PC-3 (cell line): ENCODE measurements around the gene GTPBP6. TPM values are rescaled to one million over a fixed set of nuclear protein-coding genes. Genes with fewer than 3 reads are reported as not detected.

ENCODE experiments used
- ATAC-seq: fragments of 200-7000 bp; cut with Tn5 transposase; 2 replicates; pipeline ENCODE4 v1.9.1; 2020; ENCODE audit warnings: mild to moderate bottlenecking, moderate library complexity
- BruUV-seq: library from RNA; stranded (reverse); fragments of 400-500 nt; replicated peaks from 2 replicates; lab custom pipeline; 2021; lab: Mats Ljungman, UMichigan
- CTCF ChIA-PET: fragments of 300-600 bp; sonication (Branson Sonifier 250); formaldehyde crosslinking; loops from one replicate; lab custom pipeline; 2022; ENCODE audit warnings: antibody characterized with exemption; lab: Charles Lee
- POLR2A ChIA-PET: fragments of 300-600 bp; sonication (Branson Sonifier 250); formaldehyde crosslinking; loops from one replicate; lab custom pipeline; 2022; ENCODE audit warnings: antibody characterized with exemption; ENCODE audit not compliant: unreplicated experiment; lab: Charles Lee
- DNase-seq: peaks from one replicate; pipeline ENCODE4 v3.0.0-alpha.2; 2015
- H2AFZ ChIP-seq: fragments of 300-600 bp; sonication (generic); 2 replicates; pipeline ENCODE4 v1.6.0; 2016; ENCODE audit warnings: antibody characterized with exemption, low read length
- H3F3A ChIP-seq: fragments of 300-600 bp; sonication (generic); one replicate; pipeline ENCODE4 v1.6.0; 2017; ENCODE audit warnings: antibody characterized with exemption, low read length, control low read depth, mild to moderate bottlenecking; ENCODE audit not compliant: unreplicated experiment
- H3K27ac ChIP-seq: fragments of 300-600 bp; sonication (generic); 2 replicates; pipeline ENCODE4 v1.5.1; 2016; ENCODE audit warnings: mild to moderate bottlenecking, low read length
- H3K27me3 ChIP-seq: fragments of 300-600 bp; sonication (generic); 2 replicates; pipeline ENCODE4 v1.6.1; 2016; ENCODE audit warnings: low read length, mixed read lengths
- H3K36me3 ChIP-seq: fragments of 300-600 bp; sonication (generic); 2 replicates; pipeline ENCODE4 v1.6.1; 2016; ENCODE audit warnings: low read depth, mixed run types, low read length, mixed read lengths
- H3K4me1 ChIP-seq: fragments of 300-600 bp; sonication (generic); 2 replicates; pipeline ENCODE4 v1.5.1; 2016; ENCODE audit warnings: low read length; ENCODE audit not compliant: insufficient read depth
- H3K4me2 ChIP-seq: fragments of 300-600 bp; sonication (generic); 2 replicates; pipeline ENCODE4 v1.6.0; 2016; ENCODE audit warnings: low read length
- H3K4me3 ChIP-seq: fragments of 300-600 bp; sonication (generic); 2 replicates; pipeline ENCODE4 v1.5.1; 2016; ENCODE audit warnings: mild to moderate bottlenecking, low read length, mixed read lengths
- H3K79me2 ChIP-seq: fragments of 300-600 bp; sonication (generic); 2 replicates; pipeline ENCODE4 v1.6.1; 2017; ENCODE audit warnings: low read length, mixed read lengths
- H3K9ac ChIP-seq: fragments of 300-600 bp; sonication (generic); 2 replicates; pipeline ENCODE4 v1.6.0; 2016; ENCODE audit warnings: mild to moderate bottlenecking, low read length
- H3K9me2 ChIP-seq: fragments of 300-600 bp; sonication (generic); replicated peaks from 2 replicates; pipeline ENCODE4 v1.6.1; 2016; ENCODE audit warnings: mixed run types, low read length, mixed read lengths
- H3K9me3 ChIP-seq: fragments of 300-600 bp; sonication (generic); 2 replicates; pipeline ENCODE4 v1.6.1; 2016; ENCODE audit warnings: low read length, mixed read lengths
- H4K20me1 ChIP-seq: fragments of 300-600 bp; sonication (generic); 2 replicates; pipeline ENCODE4 v1.6.1; 2016; ENCODE audit warnings: low read length, mixed read lengths
- CTCF ChIP-seq: fragments of 300-600 bp; sonication (generic); conservative IDR thresholded peaks from 2 replicates; pipeline ENCODE4 v1.5.1; 2017; ENCODE audit warnings: antibody characterized with exemption, low read depth, mild to moderate bottlenecking, low read length
- EZH2 ChIP-seq: fragments of 300-600 bp; sonication (generic); IDR thresholded peaks from one replicate; pipeline ENCODE4 v1.6.1; 2017; ENCODE audit warnings: antibody characterized with exemption, mild to moderate bottlenecking, low read length; ENCODE audit not compliant: unreplicated experiment
- EZH2phosphoT487 ChIP-seq: fragments of 300-600 bp; sonication (generic); IDR thresholded peaks from 2 replicates; pipeline ENCODE4 v1.6.1; 2018; ENCODE audit warnings: mild to moderate bottlenecking, antibody characterized with exemption, low read length, borderline replicate concordance
- intact Hi-C: fragments of 100-400 bp; cut with micrococcal nuclease; formaldehyde crosslinking; loops from 2 replicates; pipeline ENCODE4 v1.9.0; 2023
- total RNA-seq: library from RNA; depleted of rRNA; stranded (reverse); fragments of >200 nt; gene quantifications from 2 replicates; pipeline ENCODE4 v1.2.3, GENCODE V29; 2014

The GTPBP6 gene
- total RNA-seq, 1 experiment from 2014 or later = 38.8 TPM

DNA sequence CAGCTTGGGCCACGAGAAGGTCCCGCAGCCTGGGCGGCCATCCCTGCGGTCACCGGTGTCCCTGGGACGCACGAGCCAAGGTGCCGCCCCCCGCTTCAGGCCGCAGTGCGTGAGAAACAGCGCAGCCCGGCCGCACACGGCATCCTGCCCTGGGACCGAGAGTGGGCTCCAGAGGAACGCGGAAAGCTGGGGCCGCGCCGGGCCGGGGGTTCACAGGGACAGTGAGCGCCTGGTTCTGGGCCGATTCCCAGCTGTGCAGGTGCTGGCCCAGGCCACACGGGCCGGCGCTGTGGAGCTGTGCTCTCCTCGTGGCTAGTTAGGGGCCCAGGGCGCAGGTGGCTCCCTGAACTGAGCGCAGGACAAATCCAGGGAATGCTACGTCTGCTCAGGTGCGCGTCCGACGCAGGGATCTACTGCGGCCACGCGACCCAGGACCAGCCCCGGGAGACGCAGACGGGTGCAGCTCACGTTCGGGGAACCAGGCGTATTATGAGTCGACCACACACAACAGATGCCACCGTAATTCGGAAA is 25.8 kb upstream of the GTPBP6 start:
- no peak overlapping the region for H3K4me2 ChIP-seq
- no peaks in the 10 kb centered on the region for H3K9me2 ChIP-seq
- H3K27me3 ChIP-seq = no peaks in the 10 kb centered on the region
- no peak for DNase-seq
- no peaks in the 10 kb centered on the region for H3F3A ChIP-seq
- H3K27ac ChIP-seq = no peak overlapping the region
- no peak for TF ChIP-seq EZH2
- no peak for TF ChIP-seq CTCF
- no peak overlapping the region for H3K4me3 ChIP-seq
- intact Hi-C loops = no loop called here
- no peak overlapping the region for H3K9ac ChIP-seq
- no peaks in the 10 kb centered on the region for H3K4me1 ChIP-seq
- H3K36me3 ChIP-seq = no peaks in the 10 kb centered on the region
- no peaks in the 10 kb centered on the region for H4K20me1 ChIP-seq
- H2AFZ ChIP-seq = no peak overlapping the region
- ChIA-PET CTCF (no interaction called here), POLR2A (no interaction called here)
- no TSS peak for BruUV-seq
- no peaks in the 10 kb centered on the region for H3K79me2 ChIP-seq
- H3K9me3 ChIP-seq = no peaks in the 10 kb centered on the region
- ATAC-seq = no peak

- CTCF ChIA-PET = no interaction called here
- Histone ChIP-seq H3K9me2 (no peaks in the 10 kb centered on the region), H3K36me3 (no peaks in the 10 kb centered on the region), H3K27me3 (no peaks in the 10 kb centered on the region), H3K4me2 (no peak overlapping the region), H3K9me3 (no peaks in the 10 kb centered on the region), H4K20me1 (no peaks in the 10 kb centered on the region), H3K79me2 (no peaks in the 10 kb centered on the region), H3K4me1 (no peaks in the 10 kb centered on the region), H3K9ac (no peak overlapping the region), H3F3A (no peaks in the 10 kb centered on the region), H3K27ac (no peak overlapping the region), H3K4me3 (no peak overlapping the region), H2AFZ (no peak overlapping the region)
- DNase-seq (no peak), ATAC-seq (no peak)
- POLR2A ChIA-PET = no interaction called here
- intact Hi-C loops = no loop called here
- BruUV-seq = no TSS peak
- TF ChIP-seq CTCF (no peak), EZH2 (no peak), EZH2phosphoT487 (no peak)
Observed at GRCh38 chrX:341541-342101, 23.0 kb upstream of the GTPBP6 start.

DNA sequence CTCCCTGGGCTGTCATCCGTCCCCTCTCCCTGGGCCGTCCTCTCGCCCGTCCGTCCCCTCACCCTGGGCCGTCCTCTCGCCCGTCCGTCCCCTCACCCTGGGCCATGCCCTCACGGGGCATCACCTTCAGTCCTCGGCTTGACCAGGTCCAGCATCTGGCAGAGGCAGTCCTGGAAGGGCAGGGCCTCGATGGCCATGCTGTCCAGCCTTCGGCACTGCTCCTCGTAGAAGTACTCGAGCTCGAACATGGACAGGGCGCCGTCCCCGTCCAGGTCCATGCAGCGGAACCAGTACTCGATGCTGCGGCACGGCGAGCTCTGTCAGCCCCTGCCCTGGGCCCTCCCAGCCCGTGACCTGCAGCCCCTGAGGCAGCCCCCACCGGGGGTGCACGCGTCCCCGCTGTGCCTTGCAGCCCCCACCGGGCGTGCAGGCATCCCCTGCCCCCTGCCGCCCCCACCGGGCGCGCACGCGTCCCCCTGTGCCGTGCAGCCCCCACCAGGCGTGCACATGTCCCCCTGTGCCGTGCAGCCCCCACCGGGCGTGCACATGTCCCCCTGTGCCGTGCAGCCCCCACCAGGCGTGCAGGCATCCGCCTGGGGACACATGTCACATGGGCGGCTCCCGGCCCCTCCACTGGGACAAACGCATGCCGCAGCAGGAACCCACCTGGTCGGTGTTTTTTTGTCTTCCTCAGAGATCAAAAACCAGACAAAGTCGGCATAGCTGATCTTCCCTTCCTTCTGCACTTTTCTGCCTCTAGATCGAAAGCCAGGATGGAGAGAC is 22.2 kb upstream of the GTPBP6 start:
- BruUV-seq = no TSS peak
- H3K36me3 ChIP-seq = no peaks in the 10 kb centered on the region
- POLR2A ChIA-PET = no interaction called here

More for the DNA sequence above, 22.2 kb upstream of the GTPBP6 start:
- CTCF ChIA-PET = no interaction called here
- Histone ChIP-seq H3K27me3 (no peaks in the 10 kb centered on the region), H3F3A (no peaks in the 10 kb centered on the region), H3K9ac (no peak overlapping the region), H3K4me1 (no peaks in the 10 kb centered on the region), H4K20me1 (no peaks in the 10 kb centered on the region), H2AFZ (no peak overlapping the region), H3K79me2 (no peaks in the 10 kb centered on the region), H3K9me3 (no peaks in the 10 kb centered on the region), H3K27ac (no peak overlapping the region), H3K4me3 (no peak overlapping the region), H3K9me2 (no peaks in the 10 kb centered on the region), H3K4me2 (no peak overlapping the region)
- ATAC-seq (no peak), DNase-seq (no peak)
- TF ChIP-seq EZH2 (no peak), EZH2phosphoT487 (no peak), CTCF (no peak)
- intact Hi-C loops = no loop called here
